Fibroblast of lung (primary cell): ENCODE data around the gene DLK2. TPM values are rescaled to one million over a fixed set of nuclear protein-coding genes. Genes with fewer than 3 reads are reported as not detected.

Source experiments
- DNase-seq, 2 donors: peaks; one replicate each; pipeline versions ENCODE4 v3.0.0 to v3.0.0-alpha.2; 2010; ENCODE audit warnings: low read depth in 2 of 2
- H2AFZ ChIP-seq: 2 replicates; pipeline ENCODE4 v1.5.1; 2012; ENCODE audit warnings: low read length, control low read depth, inconsistent platforms
- H3K27ac ChIP-seq: 2 replicates; pipeline ENCODE4 v1.5.1; 2011; ENCODE audit warnings: low read length, control low read depth; ENCODE audit not compliant: insufficient read depth
- H3K27me3 ChIP-seq: 2 replicates; pipeline ENCODE4 v1.5.1; 2011; ENCODE audit warnings: mild to moderate bottlenecking, low read length; ENCODE audit not compliant: control insufficient read depth, insufficient read depth
- H3K36me3 ChIP-seq: 2 replicates; pipeline ENCODE4 v1.5.1; 2011; ENCODE audit warnings: low read length; ENCODE audit not compliant: control insufficient read depth, insufficient read depth
- H3K4me1 ChIP-seq: 2 replicates; pipeline ENCODE4 v1.5.1; 2011; ENCODE audit warnings: low read length; ENCODE audit not compliant: control insufficient read depth, insufficient read depth; ENCODE audit errors: extremely low read depth
- H3K4me2 ChIP-seq: 2 replicates; pipeline ENCODE4 v1.5.1; 2011; ENCODE audit warnings: low read length, control low read depth; ENCODE audit not compliant: insufficient read depth; ENCODE audit errors: extremely low read depth
- H3K4me3 ChIP-seq, 4 experiments: fragments of 200-600 bp in 1 of 4; sonication (generic) in 1 of 4; replicated peaks in 1 of 4; 2 replicates each; pipeline ENCODE4 v1.5.1; 2011 to 2016; ENCODE audit warnings: low read length in 4 of 4, low read depth in 3 of 4, mild to moderate bottlenecking in 3 of 4, control low read depth in 2 of 4, inconsistent platforms in 1 of 4, mixed read lengths in 1 of 4; ENCODE audit not compliant: insufficient read depth in 1 of 4; ENCODE audit errors: control extremely low read depth in 1 of 4
- H3K79me2 ChIP-seq: 2 replicates; pipeline ENCODE4 v1.5.1; 2012; ENCODE audit warnings: mild to moderate bottlenecking, low read length, inconsistent platforms; ENCODE audit not compliant: control insufficient read depth, insufficient read depth
- H3K9ac ChIP-seq: 2 replicates; pipeline ENCODE4 v1.5.1; 2011; ENCODE audit warnings: mild to moderate bottlenecking, low read length, control low read depth; ENCODE audit not compliant: insufficient read depth
- H3K9me3 ChIP-seq: 2 replicates; pipeline ENCODE4 v1.5.1; 2012; ENCODE audit warnings: low read depth, low read length; ENCODE audit not compliant: control insufficient read depth, insufficient read depth
- H4K20me1 ChIP-seq: 2 replicates; pipeline ENCODE4 v1.5.1; 2011; ENCODE audit warnings: low read length; ENCODE audit not compliant: control insufficient read depth, insufficient read depth; ENCODE audit errors: extremely low read depth
- EZH2 ChIP-seq: IDR thresholded peaks from 2 replicates; pipeline ENCODE4 v1.5.1; 2012; ENCODE audit warnings: low read length, control low read depth, mild to moderate bottlenecking; ENCODE audit errors: missing control alignments
- polyA plus RNA-seq, 2 donors: library from polyadenylated mRNA; depleted of rRNA in 1 of 2; stranded (reverse) in 1 of 2; unstranded in 1 of 2; fragments of >200 nt; gene quantifications; 2 replicates each; pipeline ENCODE4 v1.2.1, GENCODE V29; 2011 to 2012; ENCODE audit warnings: missing spikeins in 1 of 2
- total RNA-seq: library from RNA; depleted of rRNA; stranded (reverse); fragments of >200 nt; gene quantifications from 2 replicates; pipeline ENCODE4 v1.2.1, GENCODE V29; 2014
- TF ChIP-seq, protein P1 (sequence below), 2 donors: IDR thresholded peaks in 1 of 2; conservative IDR thresholded peaks in 1 of 2; 1 replicate in 1 of 2; 2 replicates in 1 of 2; pipeline ENCODE4 v1.5.1; 2011 to 2012; ENCODE audit warnings: low read length in 2 of 2, control low read depth in 1 of 2, inconsistent platforms in 1 of 2, low read depth in 1 of 2, mild to moderate bottlenecking in 1 of 2

Gene DLK2
- total and polyA plus RNA-seq, 2 donors (not counting 1 experiment from before 2014, with no cell fraction given) = 0.17 to 0.23 TPM

DNA sequence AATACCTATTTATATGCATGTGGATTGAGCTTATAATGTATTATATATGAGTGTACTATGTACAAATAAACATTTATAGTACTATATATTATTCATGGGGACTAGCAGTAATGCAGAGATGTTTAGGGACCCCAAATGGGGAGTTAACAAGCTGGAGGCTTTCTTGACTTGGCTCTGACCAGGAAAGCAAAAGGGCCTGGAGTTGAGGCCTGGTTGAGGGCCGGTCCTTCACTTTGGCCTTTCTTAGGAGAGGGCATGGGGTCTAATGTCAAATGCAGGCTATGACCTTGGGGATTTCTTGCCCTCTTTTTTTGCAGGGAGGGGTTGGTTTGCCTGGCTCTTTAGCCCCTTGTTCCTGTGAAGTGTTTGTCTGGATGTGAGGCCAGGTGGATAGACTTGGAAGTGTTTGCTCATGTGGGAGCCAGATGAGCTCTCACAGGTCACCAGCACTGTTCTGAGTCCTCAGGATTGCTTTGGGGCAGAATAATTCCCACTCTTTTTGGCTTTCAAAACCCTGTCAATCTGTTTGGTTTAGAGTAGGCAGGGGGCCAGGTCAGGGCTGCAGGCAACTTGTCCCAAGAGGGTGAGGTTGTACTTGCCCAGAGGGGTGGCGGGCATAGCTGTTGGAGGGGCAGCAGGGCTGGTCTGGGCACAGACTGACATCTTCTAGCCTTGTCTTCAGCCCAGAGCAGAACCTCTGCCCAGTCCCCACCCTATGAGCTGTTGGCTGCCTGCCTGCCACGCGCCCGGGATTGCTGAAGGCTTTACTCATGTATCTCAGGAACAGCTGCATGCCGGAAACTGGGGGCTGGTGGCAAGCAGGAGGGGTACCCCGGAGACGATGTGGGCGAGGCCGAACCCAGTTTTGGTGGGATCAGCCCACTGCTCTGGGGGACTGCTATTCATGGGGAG is 36.7 kb upstream of the DLK2 start:
- no peak overlapping the region for H3K9ac ChIP-seq
- H3K27me3 ChIP-seq = no peaks in the 10 kb centered on the region
- DNase-seq = peak; percentile 74 to 80
- H2AFZ ChIP-seq = no peak overlapping the region
- TF ChIP-seq EZH2 = no peak
- TF ChIP-seq, protein P1, sequence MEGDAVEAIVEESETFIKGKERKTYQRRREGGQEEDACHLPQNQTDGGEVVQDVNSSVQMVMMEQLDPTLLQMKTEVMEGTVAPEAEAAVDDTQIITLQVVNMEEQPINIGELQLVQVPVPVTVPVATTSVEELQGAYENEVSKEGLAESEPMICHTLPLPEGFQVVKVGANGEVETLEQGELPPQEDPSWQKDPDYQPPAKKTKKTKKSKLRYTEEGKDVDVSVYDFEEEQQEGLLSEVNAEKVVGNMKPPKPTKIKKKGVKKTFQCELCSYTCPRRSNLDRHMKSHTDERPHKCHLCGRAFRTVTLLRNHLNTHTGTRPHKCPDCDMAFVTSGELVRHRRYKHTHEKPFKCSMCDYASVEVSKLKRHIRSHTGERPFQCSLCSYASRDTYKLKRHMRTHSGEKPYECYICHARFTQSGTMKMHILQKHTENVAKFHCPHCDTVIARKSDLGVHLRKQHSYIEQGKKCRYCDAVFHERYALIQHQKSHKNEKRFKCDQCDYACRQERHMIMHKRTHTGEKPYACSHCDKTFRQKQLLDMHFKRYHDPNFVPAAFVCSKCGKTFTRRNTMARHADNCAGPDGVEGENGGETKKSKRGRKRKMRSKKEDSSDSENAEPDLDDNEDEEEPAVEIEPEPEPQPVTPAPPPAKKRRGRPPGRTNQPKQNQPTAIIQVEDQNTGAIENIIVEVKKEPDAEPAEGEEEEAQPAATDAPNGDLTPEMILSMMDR (conservative IDR thresholded peaks at IDR 0.05 in 1 of 2, IDR thresholded peaks at IDR 0.05 in 1 of 2; ENCODE audit: low read depth in 1 of 2, low read length in 2 of 2) = no peak
- no peaks in the 10 kb centered on the region for H3K9me3 ChIP-seq
- H3K4me3 ChIP-seq = peak overlapping the region in 1 of 4 experiments; percentile 27
- peaks cover 15% of the 10 kb centered on the region for H3K79me2 ChIP-seq
- H3K36me3 ChIP-seq = no peaks in the 10 kb centered on the region
- H3K4me1 ChIP-seq = peaks cover 28% of the 10 kb centered on the region
- no peaks in the 10 kb centered on the region for H4K20me1 ChIP-seq
- peak overlapping the region; percentile 84 for H3K4me2 ChIP-seq
- H3K27ac ChIP-seq = peak overlapping the region; percentile 43

DNA sequence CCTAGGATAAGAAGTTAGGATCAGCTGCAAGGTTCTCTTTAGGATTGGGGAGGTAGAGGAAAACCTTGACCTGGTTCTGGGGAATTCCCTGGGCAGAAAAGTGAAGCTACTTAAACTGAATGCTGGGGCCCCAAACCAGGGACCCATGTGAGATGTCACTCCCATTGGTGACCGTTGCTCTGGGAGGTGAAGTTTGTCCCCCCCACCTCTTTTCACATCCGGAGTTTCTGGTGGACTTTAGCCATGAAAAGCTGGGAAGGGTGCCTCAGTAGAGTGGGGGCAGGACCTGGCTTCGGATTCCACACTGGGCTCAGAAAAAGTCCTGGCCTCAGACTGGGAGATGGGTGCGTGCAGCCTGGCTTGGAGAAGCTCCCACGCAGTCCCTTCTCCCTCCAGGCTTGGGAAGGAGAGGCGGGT is 35.2 kb upstream of the DLK2 start:
- Histone ChIP-seq H3K27ac (no peak overlapping the region), H3K4me3 (no peak overlapping the region), H3K79me2 (peaks cover 12% of the 10 kb centered on the region), H3K4me1 (peaks cover 15% of the 10 kb centered on the region), H3K36me3 (no peaks in the 10 kb centered on the region), H2AFZ (no peak overlapping the region), H3K9ac (no peak overlapping the region), H4K20me1 (no peaks in the 10 kb centered on the region), H3K27me3 (no peaks in the 10 kb centered on the region), H3K4me2 (no peak overlapping the region), H3K9me3 (no peaks in the 10 kb centered on the region)
- TF ChIP-seq EZH2 = no peak
- DNase-seq = no peak

DNA sequence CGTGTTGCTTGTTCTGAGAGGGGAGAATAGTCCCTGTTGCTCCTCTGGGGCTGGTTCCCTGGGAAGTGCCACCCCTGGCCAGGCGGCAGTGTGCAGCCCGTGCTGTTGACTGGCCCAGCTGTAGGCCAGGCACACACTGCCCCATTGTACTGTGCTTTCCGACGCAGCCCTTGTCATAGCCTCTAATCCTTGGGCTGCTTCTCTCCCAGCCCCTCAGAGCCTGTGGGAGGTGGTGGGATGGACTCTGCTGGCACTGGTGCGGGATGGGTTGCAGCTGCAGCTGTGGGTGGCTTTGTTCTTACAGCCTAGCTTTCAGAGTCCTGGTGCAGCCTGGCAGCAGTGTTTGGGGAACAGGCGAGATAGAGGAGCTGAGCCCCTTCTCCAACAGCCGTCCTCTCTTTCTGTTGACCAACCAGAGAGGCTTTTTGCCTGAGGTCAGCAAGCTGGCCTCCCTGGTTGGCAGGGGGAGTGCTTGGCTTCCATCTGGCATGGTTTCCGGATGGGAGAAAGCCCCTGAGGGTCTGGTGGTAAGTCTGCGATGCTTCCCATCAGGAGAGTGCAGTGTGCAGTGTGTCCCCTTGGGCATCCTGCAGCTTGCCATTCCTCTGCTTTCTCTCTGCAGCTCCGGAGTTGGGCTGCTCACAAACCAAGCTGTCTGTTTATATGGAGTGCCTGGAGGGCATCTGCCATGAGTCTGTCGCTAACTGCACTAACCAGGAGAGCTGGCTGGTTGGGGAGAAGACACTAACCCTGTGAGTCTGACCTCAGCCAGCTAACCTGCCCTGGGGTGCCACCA is 34.1 kb upstream of the DLK2 start:
- no peaks in the 10 kb centered on the region for H3K27me3 ChIP-seq
- no peak overlapping the region for H3K4me3 ChIP-seq
- H3K27ac ChIP-seq = no peak overlapping the region
- H2AFZ ChIP-seq = no peak overlapping the region
- H3K4me1 ChIP-seq = peaks cover 13% of the 10 kb centered on the region
- no peak for DNase-seq
- no peak overlapping the region for H3K4me2 ChIP-seq
- TF ChIP-seq, protein P1 (conservative IDR thresholded peaks at IDR 0.05 in 1 of 2, IDR thresholded peaks at IDR 0.05 in 1 of 2; ENCODE audit: low read depth in 1 of 2, low read length in 2 of 2) = no peak
- TF ChIP-seq EZH2 = no peak
- no peak overlapping the region for H3K9ac ChIP-seq
- H3K36me3 ChIP-seq = no peaks in the 10 kb centered on the region
- H3K79me2 ChIP-seq = peaks cover 12% of the 10 kb centered on the region
- H4K20me1 ChIP-seq = no peaks in the 10 kb centered on the region
- no peaks in the 10 kb centered on the region for H3K9me3 ChIP-seq
